CD4-positive, alpha-beta T cell treated with Interleukin-21 for 1 hour (primary cell): Measurements from ENCODE around the gene CILP.

Experiments
- DNase-seq: peaks from one replicate; pipeline ENCODE4 v3.0.0-alpha.2; 2020

Gene CILP

DNA sequence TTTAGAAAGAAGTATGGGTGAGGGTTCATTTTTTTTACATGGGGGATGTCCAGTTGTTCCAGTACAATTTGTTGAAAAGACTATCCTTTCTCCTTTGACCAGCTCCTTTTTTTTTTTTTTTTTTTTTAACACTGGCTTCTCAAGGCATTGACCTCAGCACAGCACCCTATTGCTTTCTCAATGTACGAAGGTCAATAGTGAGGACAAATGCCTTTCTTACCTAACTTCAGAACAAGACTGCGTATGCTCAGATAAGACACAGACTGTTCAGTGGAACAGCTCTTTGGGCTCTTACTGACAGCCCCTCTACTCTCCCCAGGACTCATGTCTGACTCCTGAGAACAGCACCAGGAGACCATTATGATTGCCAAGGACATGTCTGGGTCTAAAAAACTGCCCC, 10.4 kb upstream of the CILP start:
- DNase-seq = no peak

- DNase-seq = no peak
Measured at GRCh38 chr15:65219137-65219536, 7.9 kb upstream of the CILP start.

DNA sequence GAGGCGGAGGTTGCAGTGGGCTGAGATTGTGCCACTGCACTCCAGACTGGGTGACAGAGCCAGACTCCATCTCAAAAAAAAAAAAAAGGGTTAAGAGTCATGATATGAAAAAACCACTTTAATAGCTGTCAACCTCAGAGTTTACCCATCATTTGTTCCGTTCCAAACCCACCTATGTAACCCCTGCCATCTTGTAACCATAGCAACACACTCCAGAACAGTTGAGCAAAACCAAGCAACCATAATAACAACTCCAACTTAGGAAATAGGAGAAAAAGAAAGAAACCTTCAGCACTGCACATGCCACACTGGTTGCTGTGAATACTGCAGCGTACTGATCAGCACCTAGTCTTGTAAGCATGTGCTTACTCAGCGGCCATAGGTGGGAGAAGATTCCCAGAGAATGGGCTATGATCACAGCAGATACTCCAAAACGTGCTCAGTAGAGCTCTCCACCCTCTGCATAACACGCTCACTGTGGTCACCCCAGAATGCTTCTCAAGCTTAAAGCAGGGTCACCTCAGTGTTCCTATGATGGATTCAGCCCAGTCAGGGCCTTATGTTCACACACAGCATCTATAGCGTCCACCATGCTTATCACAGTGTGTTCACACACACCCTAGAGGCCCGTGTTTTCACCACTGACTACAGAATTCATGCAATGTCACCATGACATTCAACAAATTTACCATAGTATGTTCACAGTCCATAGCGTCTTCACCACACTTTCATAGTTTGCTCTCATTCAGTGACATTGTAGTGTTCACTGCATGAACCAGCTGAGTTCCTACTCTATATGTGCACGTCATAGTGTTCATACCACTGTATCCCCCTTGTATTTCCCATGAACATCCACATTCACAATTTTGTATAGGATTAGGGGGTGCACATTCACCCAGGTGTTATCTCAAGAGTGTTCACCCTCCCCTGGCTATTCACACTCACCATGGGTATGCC, 6.5 kb upstream of the CILP start:
- no peak for DNase-seq

DNA sequence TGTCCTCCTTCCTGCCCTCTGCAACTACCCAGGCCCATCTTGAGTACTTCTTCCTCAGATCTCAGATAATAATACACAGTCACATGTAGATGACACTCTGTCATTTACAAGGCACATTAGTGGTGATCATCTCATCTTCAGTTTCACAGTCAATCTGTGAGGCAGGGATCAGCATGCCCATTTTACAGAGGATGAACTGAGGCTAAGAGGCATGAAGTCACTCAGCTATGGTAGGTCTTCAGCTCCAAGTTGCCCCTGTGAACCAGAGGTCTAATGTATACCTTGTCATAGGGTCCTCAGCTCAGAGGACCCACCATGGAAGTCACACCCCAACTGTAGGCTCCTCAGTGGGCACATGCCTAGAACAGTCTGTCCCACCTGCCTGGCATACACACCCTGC, 4.2 kb upstream of the CILP start:
- DNase-seq = no peak

- DNase-seq = no peak
Measured at GRCh38 chr15:65214010-65214409, 2.7 kb upstream of the CILP start.

GRCh38 chr15:65213241-65213640, 2.0 kb upstream of the CILP start:
- DNase-seq = no peak

- peak; percentile 40 for DNase-seq
Measured at GRCh38 chr15:65212097-65212496, 824 bp upstream of the CILP start.

DNA sequence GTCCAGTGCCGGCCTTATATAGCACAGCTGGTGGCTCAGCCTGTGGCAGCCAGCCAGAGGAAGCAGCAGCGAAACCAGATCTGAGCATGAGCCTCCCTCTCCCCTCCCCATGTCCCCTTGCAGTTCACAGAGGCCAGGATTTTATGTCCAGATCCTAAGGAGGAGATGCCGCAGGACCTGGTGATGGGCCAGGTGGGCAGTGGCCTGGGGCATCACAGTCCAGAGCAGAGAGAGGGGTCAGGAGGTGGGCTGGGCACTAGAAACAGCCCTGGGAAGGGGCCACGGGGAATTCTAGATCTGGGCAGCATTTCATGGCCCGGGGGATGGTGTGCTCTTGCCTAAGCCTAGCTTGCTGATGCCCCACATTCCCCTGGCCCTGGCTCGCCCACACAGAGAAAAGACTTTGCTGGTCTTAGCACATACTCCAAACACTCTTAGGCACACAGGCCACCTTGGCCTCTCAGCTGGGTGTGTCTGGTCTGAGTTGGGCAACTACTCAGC, 259 bp upstream of the CILP start:
- no peak for DNase-seq

- no peak for DNase-seq
Measured at GRCh38 chr15:65209701-65210643, 1.3 kb downstream of the CILP start.

- DNase-seq = no peak
Measured at GRCh38 chr15:65208647-65209046, 2.6 kb downstream of the CILP start.

GRCh38 chr15:65207280-65207840, 3.9 kb downstream of the CILP start:
- DNase-seq = no peak

- DNase-seq = no peak
Measured at GRCh38 chr15:65206750-65207149, 4.5 kb downstream of the CILP start.

- DNase-seq = no peak
Measured at GRCh38 chr15:65204931-65205660, 6.2 kb downstream of the CILP start.

GRCh38 chr15:65204236-65204930, 6.9 kb downstream of the CILP start:
- DNase-seq = no peak

DNA sequence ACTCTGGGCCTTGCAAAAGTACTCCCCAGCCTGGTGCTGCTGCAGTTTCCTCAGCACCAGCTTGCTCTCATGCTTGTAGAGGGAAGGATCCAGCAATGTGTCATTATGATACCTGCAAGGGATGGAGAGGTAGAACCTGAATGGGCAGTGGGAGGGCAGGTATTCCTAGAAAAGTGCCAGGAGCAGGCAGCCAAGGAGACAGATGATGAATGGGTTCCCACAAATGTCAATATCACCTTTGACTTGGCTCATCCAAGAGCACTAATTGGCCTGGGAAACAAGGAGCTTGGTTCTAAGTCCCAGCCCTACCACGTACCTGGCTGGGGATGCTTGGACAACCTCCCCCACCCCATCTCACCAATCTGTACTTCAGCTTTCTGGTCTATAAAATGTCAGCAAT, 9.4 kb downstream of the CILP start:
- no peak for DNase-seq

- DNase-seq = no peak
Measured at GRCh38 chr15:65198571-65198970, 12.7 kb downstream of the CILP start.

- DNase-seq = no peak
Measured at GRCh38 chr15:65197337-65197645, 14.0 kb downstream of the CILP start.

- DNase-seq = no peak
Measured at GRCh38 chr15:65196637-65197336, 14.5 kb downstream of the CILP start.

DNA sequence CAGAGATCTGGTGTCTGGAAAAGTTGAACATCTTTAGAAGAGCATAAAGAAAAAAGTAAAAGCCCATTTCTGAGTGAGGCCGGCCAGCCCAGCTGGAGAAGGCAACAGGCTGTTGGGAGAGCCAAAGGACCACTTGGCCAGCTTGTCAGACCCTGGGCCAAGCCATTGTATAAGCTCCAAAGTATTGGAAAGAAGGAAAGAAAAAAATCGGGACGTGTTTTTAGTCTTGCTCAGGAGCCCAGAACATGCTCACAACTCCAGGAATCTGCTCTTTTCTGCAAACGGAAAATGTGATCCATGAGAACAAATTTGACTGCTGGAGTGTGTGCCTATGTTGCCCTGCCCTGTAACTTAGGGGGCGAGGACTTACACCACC, 15.7 kb downstream of the CILP start:
- no peak for DNase-seq

DNA sequence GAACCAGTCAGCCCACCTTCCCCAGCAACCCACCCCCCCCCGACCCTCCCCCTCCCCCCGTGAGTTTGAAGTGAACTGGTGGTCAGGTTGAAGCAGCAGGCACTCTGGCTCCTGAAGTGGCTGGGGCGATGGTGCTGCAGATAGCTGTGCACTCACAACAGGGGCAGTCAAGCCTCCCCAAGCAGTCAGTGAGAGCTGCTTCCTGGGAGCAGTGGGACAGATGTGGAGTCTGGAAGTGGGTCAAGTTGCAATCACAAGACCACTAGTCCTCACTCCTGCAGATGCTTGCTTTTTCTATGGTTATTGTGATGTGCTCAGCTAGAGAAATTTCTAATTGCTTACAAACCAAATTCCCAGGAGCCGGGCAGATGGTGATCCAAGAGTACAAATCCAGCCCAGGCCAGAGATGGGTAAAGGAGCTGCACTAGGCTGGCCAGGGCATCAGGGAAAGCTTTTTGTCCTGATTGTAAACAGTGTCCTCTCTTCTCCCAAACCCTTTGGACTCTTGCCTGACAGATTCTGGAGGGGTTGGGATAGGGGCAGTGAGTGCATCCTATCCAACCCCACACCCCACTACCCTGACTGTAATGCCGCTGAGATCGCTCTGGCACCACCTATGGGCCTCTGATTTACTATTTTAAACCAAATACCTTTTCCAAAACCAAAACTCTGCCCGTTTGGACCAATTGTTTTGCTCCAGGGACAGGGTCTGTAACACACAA, 16.3 kb downstream of the CILP start:
- no peak for DNase-seq

DNA sequence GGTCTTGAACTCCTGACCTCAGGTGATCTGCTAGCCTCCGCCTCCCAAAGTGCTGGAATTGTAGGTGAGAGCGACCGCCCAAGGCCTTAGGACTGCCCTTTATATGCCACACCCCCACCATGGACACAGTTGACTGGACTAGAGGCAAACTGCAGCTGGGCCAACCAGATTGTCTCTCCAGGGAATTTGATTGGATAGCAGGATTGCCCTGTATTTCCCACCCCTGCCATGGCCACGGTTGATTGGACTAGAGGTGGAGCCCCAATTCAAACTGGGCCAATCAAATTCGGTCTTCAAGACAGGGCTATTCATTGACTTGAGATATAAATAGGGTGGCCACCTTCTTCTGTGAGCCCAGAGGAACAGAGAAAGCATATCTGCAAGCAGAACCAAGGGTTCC, 19.3 kb downstream of the CILP start:
- DNase-seq = no peak
